Ectodermal cell (in vitro differentiated cells): ENCODE results near the gene OR5H15.
"Not testable (repeated sequence)": the region's sequence is repeated elsewhere in the genome, so short reads cannot be mapped to it uniquely, and the experiment has no call there.

Experiments
- H3K27ac ChIP-seq: 2 replicates; pipeline ENCODE4 v1.7.0; 2013; ENCODE audit warnings: mild to moderate bottlenecking, low read depth, low read length; ENCODE audit not compliant: insufficient read depth, poor library complexity, severe bottlenecking
- H3K27me3 ChIP-seq: 2 replicates; pipeline ENCODE4 v1.7.0; 2013; ENCODE audit warnings: mild to moderate bottlenecking, low read length; ENCODE audit not compliant: insufficient read depth, control insufficient read depth, poor library complexity, severe bottlenecking
- H3K36me3 ChIP-seq: one replicate; pipeline ENCODE4 v1.7.0; 2013; ENCODE audit warnings: low read length; ENCODE audit not compliant: control insufficient read depth, insufficient read depth
- H3K4me1 ChIP-seq: one replicate; pipeline ENCODE4 v1.7.0; 2013; ENCODE audit warnings: low read length; ENCODE audit not compliant: control insufficient read depth, insufficient read depth
- H3K4me3 ChIP-seq: 2 replicates; pipeline ENCODE4 v1.7.0; 2013; ENCODE audit warnings: low read depth, low read length, control low read depth; ENCODE audit not compliant: insufficient read depth
- H3K9me3 ChIP-seq: 2 replicates; pipeline ENCODE4 v1.7.0; 2013; ENCODE audit warnings: mild to moderate bottlenecking, low read length, moderate library complexity; ENCODE audit not compliant: control insufficient read depth
- WGBS, 2 experiments: methylation state at CpG; one replicate each; pipeline ENCODE4 v1.1.7; 2013; ENCODE audit warnings: missing lambda C conversion rate in 2 of 2; 5-methylcytosine and 5-hydroxymethylcytosine counted together

The OR5H15 gene

DNA sequence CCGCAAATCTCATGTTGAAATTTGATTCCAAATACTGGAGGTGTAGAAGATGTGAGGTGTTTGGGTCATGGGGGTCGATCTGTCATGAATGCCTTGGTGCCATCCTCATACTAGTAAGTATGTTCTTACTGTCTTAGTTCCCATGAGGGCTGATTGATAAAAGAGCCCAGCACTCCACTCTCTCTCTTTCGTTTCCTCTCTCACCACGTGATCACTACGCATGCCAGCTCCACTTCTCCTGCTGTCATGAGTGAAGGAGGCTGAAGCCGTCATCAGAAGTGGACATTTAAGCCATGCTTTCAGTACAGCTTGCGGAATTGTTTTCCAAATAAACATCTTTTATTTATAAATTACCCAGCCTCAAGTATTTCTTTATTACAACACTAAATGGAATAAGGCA is 6.1 kb downstream of the OR5H15 start:
- Histone ChIP-seq H3K36me3 (no peaks in the 10 kb centered on the region), H3K4me1 (no peaks in the 10 kb centered on the region), H3K27me3 (no peaks in the 10 kb centered on the region), H3K4me3 (no peak overlapping the region), H3K9me3 (no peaks in the 10 kb centered on the region), H3K27ac (no peak overlapping the region)
- WGBS, 2 experiments, result 94 to 97% methylated on average over 7 of the region's 7 CpGs

DNA sequence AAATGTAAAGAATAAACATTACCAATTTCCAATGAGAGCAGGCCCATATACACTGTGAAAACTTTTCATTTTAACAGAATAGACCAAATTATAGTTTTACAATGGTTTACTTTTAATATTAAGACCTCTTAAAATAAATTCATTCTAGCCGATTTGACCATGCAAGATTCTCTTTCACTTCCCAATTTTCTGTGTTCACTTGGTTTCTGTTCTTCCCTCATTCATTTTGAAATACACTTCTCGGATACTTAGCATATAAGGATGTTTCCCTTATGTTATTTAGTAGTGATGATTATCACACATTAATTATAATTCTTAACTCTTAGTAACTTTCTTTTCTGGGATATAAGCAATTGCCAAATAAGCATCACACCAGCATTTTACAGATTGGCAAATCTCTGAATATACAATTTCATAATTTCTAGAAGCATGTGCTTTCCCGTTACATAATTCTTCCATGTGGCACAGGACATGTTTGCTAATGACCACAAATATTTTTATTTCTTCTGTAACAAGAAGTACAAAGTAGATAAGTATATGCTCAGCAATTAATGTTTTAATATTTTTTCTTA is 13.9 kb downstream of the OR5H15 start:
- Histone ChIP-seq H3K4me1 (no peaks in the 10 kb centered on the region), H3K27ac (no peak overlapping the region), H3K4me3 (no peak overlapping the region), H3K36me3 (no peaks in the 10 kb centered on the region), H3K27me3 (no peaks in the 10 kb centered on the region), H3K9me3 (no peaks in the 10 kb centered on the region)
- WGBS, 2 experiments, result 90 to 100% methylated on average over 1 to 2 of the region's 3 CpGs

DNA sequence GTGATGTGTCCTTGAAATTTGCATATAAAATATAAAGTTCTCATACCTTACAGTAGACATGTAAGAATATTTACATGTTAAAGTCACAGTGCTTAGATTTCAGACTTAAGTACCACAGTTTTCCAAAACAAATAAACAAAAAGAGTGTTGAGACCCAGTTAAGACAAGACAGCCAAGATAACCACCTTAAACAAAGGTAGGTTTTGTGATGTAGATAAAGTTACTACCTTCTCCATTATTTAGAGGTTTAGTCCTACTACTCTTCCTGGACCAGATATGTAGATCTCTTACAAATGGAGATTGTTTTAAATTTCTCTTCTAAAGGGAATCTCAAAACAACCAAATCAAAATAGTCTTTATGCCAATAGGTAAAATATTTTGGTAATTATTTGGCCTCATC is 15.7 kb downstream of the OR5H15 start:
- H3K27me3 ChIP-seq, result no peaks in the 10 kb centered on the region
- H3K36me3 ChIP-seq, result no peaks in the 10 kb centered on the region
- H3K27ac ChIP-seq, result no peak overlapping the region
- no peaks in the 10 kb centered on the region for H3K9me3 ChIP-seq
- H3K4me3 ChIP-seq, result no peak overlapping the region
- no peaks in the 10 kb centered on the region for H3K4me1 ChIP-seq

DNA sequence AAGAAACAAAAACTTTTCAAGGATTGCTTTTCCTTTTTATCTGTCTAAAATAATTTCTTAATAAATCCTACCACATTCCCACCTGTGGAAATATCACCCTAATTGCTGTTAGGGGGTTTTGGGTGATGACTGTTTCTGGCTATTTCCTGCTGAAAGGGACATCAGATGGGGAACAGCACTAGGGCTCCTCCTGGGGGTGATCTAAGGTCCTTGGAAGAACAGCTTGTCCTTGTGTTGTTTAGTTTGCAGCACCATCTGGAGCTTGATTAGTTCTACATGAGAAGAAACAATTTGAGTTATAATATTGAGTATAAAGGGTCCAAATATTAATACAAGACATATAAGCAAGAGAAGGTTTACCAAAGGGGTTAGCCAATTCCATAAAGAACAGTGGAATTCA is 18.7 kb downstream of the OR5H15 start:
- Histone ChIP-seq H3K9me3 (no peaks in the 10 kb centered on the region), H3K4me1 (no peaks in the 10 kb centered on the region), H3K4me3 (no peak overlapping the region), H3K27me3 (no peaks in the 10 kb centered on the region), H3K27ac (no peak overlapping the region), H3K36me3 (no peaks in the 10 kb centered on the region)

DNA sequence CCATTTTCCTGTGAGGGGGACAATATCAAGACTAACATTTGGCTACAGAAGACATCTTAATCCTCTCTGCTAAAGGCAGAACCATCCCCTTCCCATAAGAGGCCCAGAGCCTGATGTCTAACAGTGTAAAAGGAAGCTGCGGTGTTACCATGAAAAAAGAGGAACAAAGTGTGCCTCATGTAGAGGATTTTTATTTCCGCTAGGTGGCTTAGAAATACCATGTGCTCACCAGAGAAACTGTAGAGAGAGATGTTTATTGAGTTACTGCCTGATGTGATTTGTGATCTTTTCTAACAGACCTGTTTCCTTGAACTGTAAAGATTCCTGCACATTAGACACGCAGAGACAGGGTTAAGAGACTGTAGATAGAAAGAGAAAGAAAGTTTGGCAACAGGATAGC is 22.0 kb downstream of the OR5H15 start:
- Histone ChIP-seq H3K27me3 (no peaks in the 10 kb centered on the region), H3K4me1 (no peaks in the 10 kb centered on the region), H3K4me3 (no peak overlapping the region), H3K27ac (no peak overlapping the region), H3K36me3 (no peaks in the 10 kb centered on the region), H3K9me3 (no peaks in the 10 kb centered on the region)
- 43 to 62% methylated on average over 3 of the region's 3 CpGs for WGBS, 2 experiments

DNA sequence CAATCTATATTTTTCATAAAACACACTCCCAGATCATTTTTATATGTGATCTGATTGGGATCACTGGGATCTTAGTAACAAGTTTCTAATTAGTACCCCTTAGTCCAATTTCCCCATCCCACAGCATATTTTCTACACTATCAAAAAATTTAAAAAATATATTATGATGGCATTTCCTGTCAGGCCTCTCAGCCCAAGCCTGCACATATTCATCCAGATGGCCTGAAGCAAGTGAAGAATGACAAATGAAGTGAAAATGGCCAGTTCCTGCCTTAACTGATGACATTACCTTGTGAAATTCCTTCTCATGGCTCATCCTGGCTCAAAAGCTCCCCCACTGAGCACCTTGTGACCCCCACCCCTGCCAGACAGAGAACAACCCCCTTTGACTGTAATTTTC is 24.4 kb downstream of the OR5H15 start:
- not testable (repeated sequence) for H3K27me3 ChIP-seq, H3K4me1 ChIP-seq, H3K27ac ChIP-seq, H3K36me3 ChIP-seq, H3K9me3 ChIP-seq, H3K4me3 ChIP-seq

DNA sequence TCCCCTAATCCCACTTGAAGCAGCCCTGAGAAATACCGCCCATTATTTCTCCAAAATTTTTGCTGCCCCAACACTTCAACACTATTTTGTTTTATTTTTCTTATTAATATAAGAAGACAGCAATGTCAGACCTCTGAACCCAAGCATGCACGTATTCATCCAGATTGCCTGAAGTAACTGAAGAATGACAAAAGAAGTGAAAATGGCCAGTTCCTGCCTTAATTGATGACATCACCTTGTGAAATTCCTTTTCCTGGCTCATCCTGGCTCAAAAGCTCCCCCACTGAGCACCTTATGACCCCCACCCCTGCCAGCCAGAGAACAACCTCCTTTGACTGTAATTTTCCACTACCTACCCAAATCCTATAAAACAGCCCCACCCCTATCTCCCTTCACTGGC is 29.8 kb downstream of the OR5H15 start:
- H3K4me3 ChIP-seq, H3K9me3 ChIP-seq, H3K27me3 ChIP-seq, H3K4me1 ChIP-seq, H3K36me3 ChIP-seq, H3K27ac ChIP-seq: not testable (repeated sequence)
- WGBS, 2 experiments, result 68 to 87% methylated on average over 1 to 2 of the region's 2 CpGs

DNA sequence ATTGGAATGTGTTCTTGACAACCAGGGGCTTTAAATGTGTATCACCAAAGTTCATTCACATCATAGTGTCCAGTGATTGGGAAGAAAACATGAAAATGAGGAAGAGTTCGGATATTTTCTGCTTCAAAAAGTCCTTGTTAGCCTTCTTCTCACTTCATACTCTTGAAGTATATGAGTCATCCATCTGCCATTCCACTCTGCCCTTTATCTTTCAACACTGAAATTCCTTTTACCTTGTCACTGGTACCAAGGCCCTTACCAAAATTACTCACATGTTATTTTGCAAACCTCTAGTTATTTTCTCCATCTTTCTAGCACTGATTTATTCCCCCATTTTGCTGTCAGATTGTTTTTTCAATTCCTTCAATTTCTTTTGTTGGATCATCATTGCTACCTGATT is 32.5 kb downstream of the OR5H15 start:
- H3K9me3 ChIP-seq, result no peaks in the 10 kb centered on the region
- no peak overlapping the region for H3K27ac ChIP-seq
- no peak overlapping the region for H3K4me3 ChIP-seq
- 89 to 97% methylated on average over 1 of the region's 1 CpG for WGBS, 2 experiments
- H3K36me3 ChIP-seq, result no peaks in the 10 kb centered on the region
- no peaks in the 10 kb centered on the region for H3K4me1 ChIP-seq
- no peaks in the 10 kb centered on the region for H3K27me3 ChIP-seq

DNA sequence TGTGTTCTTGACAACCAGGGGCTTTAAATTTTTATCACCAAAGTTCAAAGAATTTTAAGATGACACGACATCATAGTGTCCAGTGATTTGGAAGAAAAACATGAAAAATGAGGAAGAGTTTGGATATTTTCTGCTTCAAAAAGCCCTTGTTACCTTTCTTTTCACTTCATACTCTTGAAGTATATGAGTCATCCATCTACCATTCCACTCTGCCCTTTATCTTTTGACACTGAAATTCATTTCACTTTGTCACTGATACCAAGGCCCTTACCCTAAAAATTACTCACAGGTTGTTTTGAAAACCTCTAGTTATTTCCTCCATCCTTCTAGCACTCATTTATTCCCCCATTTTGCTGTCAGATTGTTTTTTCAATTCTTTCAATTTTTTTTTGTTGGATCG is 42.7 kb downstream of the OR5H15 start:
- H3K9me3 ChIP-seq, result no peaks in the 10 kb centered on the region
- 88% methylated on average over 1 of the region's 2 CpGs; no CpG with 5 or more reads in 1 of the 2 experiments for WGBS, 2 experiments

DNA sequence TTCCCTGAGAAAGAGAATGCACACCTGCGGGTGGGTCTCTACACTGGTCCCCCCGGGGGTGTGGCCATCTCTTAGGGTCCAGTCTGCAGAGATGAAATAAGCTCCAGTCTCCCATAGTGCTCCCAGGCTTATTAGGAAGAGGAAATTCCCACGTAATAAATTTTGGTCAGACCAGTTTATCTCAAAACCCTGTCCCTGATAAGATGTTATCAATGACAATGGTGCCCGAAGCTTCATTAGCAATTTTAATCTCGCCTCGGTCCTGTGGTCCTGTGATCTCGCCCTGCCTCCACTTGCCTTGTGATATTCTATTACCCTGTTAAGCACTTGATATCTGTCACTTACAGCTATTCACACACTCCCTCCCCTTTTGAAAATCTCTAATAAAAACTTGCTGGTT is 46.8 kb downstream of the OR5H15 start:
- no peaks in the 10 kb centered on the region for H3K27me3 ChIP-seq
- no peak overlapping the region for H3K27ac ChIP-seq
- H3K9me3 ChIP-seq, result no peaks in the 10 kb centered on the region
- no peaks in the 10 kb centered on the region for H3K36me3 ChIP-seq
- no peak overlapping the region for H3K4me3 ChIP-seq
- WGBS, 2 experiments, result 29 to 35% methylated on average over 7 of the region's 7 CpGs
- H3K4me1 ChIP-seq, result no peaks in the 10 kb centered on the region

More for the DNA sequence above, 42.7 kb downstream of the OR5H15 start:
- Histone ChIP-seq H3K36me3 (no peaks in the 10 kb centered on the region), H3K27ac (no peak overlapping the region), H3K4me1 (no peaks in the 10 kb centered on the region), H3K4me3 (no peak overlapping the region), H3K27me3 (no peaks in the 10 kb centered on the region)

DNA sequence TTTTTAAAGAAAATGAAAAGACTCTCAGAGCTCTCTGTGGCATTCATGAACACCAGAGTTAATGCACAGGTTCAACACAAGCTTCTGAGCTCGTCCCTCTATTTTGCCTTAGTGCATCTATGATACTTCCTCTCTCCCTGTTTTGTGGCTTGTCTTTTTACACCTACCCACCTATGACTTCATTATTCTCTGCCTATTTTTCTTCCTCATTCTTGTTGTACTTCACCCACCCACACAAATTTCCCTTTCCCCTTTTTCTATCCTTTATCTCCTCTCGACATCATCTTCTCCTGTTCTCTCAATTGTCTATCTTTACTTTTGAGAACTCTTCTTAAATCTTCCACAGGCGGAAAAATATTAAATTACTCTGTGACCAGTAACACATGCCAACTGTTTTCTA is 48.6 kb downstream of the OR5H15 start:
- Histone ChIP-seq H3K4me1 (no peaks in the 10 kb centered on the region), H3K9me3 (no peaks in the 10 kb centered on the region), H3K4me3 (no peak overlapping the region), H3K27me3 (no peaks in the 10 kb centered on the region), H3K36me3 (no peaks in the 10 kb centered on the region), H3K27ac (no peak overlapping the region)
- WGBS, 2 experiments, result 88 to 90% methylated on average over 3 of the region's 3 CpGs
